Gastrocnemius medialis (tissue), 4 donors: Measurements from ENCODE around the gene EPS8. TPM values are rescaled to one million over a fixed set of nuclear protein-coding genes. Genes with fewer than 3 reads are reported as not detected.
A peak's percentile ranks its signal among the peaks of the same experiment; 100 is the strongest.

Experiments used
- ATAC-seq, 2 donors: fragments of 150-250 bp; one replicate each; pipeline ENCODE4 v1.9.1; 2016
- DNase-seq, 2 donors: peaks; one replicate each; pipeline ENCODE4 v3.0.0-alpha.2; 2019
- H3K27ac ChIP-seq, 4 donors: fragments of 200-600 bp; sonication (generic); 1 replicate in 1 of 4; 2 replicates in 3 of 4; pipeline ENCODE4 v1.5.1; 2016 to 2018; ENCODE audit warnings: mild to moderate bottlenecking in 2 of 4, moderate library complexity in 1 of 4
- H3K27me3 ChIP-seq, 3 donors: fragments of 200-600 bp; sonication (generic) in 2 of 3; 1 replicate in 1 of 3; 2 replicates in 2 of 3; pipeline versions ENCODE4 v1.5.1 to v1.6.0; 2016 to 2019; ENCODE audit warnings: mild to moderate bottlenecking in 1 of 3, moderate library complexity in 1 of 3
- H3K36me3 ChIP-seq, 2 donors: fragments of 200-600 bp; sonication (generic) in 1 of 2; one replicate each; pipeline ENCODE4 v1.5.1; 2017 to 2018
- H3K4me1 ChIP-seq, 2 donors: fragments of 200-600 bp; sonication (generic) in 1 of 2; one replicate each; pipeline ENCODE4 v1.5.1; 2016 to 2017; ENCODE audit warnings: mild to moderate bottlenecking in 2 of 2
- H3K4me3 ChIP-seq, 4 donors: fragments of 200-600 bp; sonication (generic) in 3 of 4; 1 replicate in 1 of 4; 2 replicates in 3 of 4; pipeline ENCODE4 v1.5.1; 2016 to 2019; ENCODE audit warnings: mild to moderate bottlenecking in 2 of 4
- H3K9me3 ChIP-seq, 3 donors: fragments of 200-600 bp; sonication (generic) in 2 of 3; 1 replicate in 1 of 3; 2 replicates in 2 of 3; pipeline ENCODE4 v1.5.1; 2016 to 2019
- CTCF ChIP-seq, 5 experiments: fragments of 450-650 bp in 3 of 5; fragments of 200-600 bp in 2 of 5; sonication (generic) in 2 of 5; IDR thresholded peaks in 4 of 5; conservative IDR thresholded peaks in 1 of 5; 1 replicate in 4 of 5; 2 replicates in 1 of 5; pipeline ENCODE4 v1.5.1; 2016 to 2019; ENCODE audit warnings: antibody characterized with exemption in 5 of 5, mild to moderate bottlenecking in 3 of 5, moderate library complexity in 3 of 5
- POLR2A ChIP-seq, 2 donors: fragments of 450-650 bp; IDR thresholded peaks; one replicate each; pipeline ENCODE4 v1.6.1; 2017; ENCODE audit warnings: antibody characterized with exemption in 2 of 2, mild to moderate bottlenecking in 2 of 2, moderate library complexity in 2 of 2
- in situ Hi-C, 4 donors: fragments of 200-750 bp; cut with MboI; loops; one replicate each; pipeline versions ENCODE4 v1.15.0 to v1.8.0; 2017; ENCODE audit warnings: low sequenced_read_pairs in 4 of 4
- intact Hi-C: fragments of 100-400 bp; cut with DNase I; formaldehyde crosslinking; loops from one replicate; pipeline ENCODE4 v1.15.1; 2023; ENCODE audit warnings: low total_unique reads
- total RNA-seq, 4 donors: library from RNA; depleted of rRNA; stranded (reverse); fragments of >200 nt; gene quantifications; one replicate each; pipeline versions ENCODE4 v1.1.0 to v1.2.3, GENCODE V29; 2016

EPS8 gene
- total RNA-seq, 4 donors from 2014 or later: 26.8 to 48.4 (median 32.0) TPM

- TF ChIP-seq POLR2A (IDR thresholded peaks at IDR 0.05) (no peak), CTCF (IDR thresholded peaks at IDR 0.05 in 4 of 5, conservative IDR thresholded peaks at IDR 0.05 in 1 of 5) (no peak)
- peaks cover 0 to 4% of the 10 kb centered on the region in 2 donors for H3K4me1 ChIP-seq
- H3K36me3 ChIP-seq: no peaks in the 10 kb centered on the region
- intact Hi-C loops: no loop called here
- H3K27ac ChIP-seq: peak overlapping the region; percentile 16 to 44 (median 26)
- in situ Hi-C loops: no loop called here
- no peak overlapping the region for H3K4me3 ChIP-seq
- H3K9me3 ChIP-seq: no peaks in the 10 kb centered on the region
- no peak for ATAC-seq
- no peaks in the 10 kb centered on the region for H3K27me3 ChIP-seq
- DNase-seq: no peak
These were observed 41.4 kb upstream of the EPS8 start for GRCh38 chr12:15830538-15830937.

GRCh38 chr12:15829949-15830348 is 40.8 kb upstream of the EPS8 start:
- H3K27me3 ChIP-seq: no peaks in the 10 kb centered on the region
- no peak for DNase-seq
- peaks cover 0 to 4% of the 10 kb centered on the region in 2 donors for H3K4me1 ChIP-seq
- intact Hi-C loops (no loop called here), in situ Hi-C loops (no loop called here)
- H3K36me3 ChIP-seq: no peaks in the 10 kb centered on the region
- H3K4me3 ChIP-seq: no peak overlapping the region
- peak overlapping the region; percentile 16 to 44 (median 26) for H3K27ac ChIP-seq
- no peaks in the 10 kb centered on the region for H3K9me3 ChIP-seq
- TF ChIP-seq POLR2A (IDR thresholded peaks at IDR 0.05): no peak
- no peak for TF ChIP-seq CTCF (IDR thresholded peaks at IDR 0.05 in 4 of 5, conservative IDR thresholded peaks at IDR 0.05 in 1 of 5)
- ATAC-seq: no peak

GRCh38 chr12:15829255-15829654 is 40.1 kb upstream of the EPS8 start:
- no peaks in the 10 kb centered on the region for H3K36me3 ChIP-seq
- in situ Hi-C loops (no loop called here), intact Hi-C loops (no loop called here)
- H3K9me3 ChIP-seq: no peaks in the 10 kb centered on the region
- H3K4me3 ChIP-seq: no peak overlapping the region
- no peak for TF ChIP-seq CTCF (IDR thresholded peaks at IDR 0.05 in 4 of 5, conservative IDR thresholded peaks at IDR 0.05 in 1 of 5)
- no peak for TF ChIP-seq POLR2A (IDR thresholded peaks at IDR 0.05)
- no peak overlapping the region for H3K27ac ChIP-seq
- DNase-seq: no peak
- H3K27me3 ChIP-seq: no peaks in the 10 kb centered on the region
- ATAC-seq: no peak
- H3K4me1 ChIP-seq: peaks cover 0 to 4% of the 10 kb centered on the region in 2 donors

- no peak overlapping the region for H3K27ac ChIP-seq
- no peak overlapping the region for H3K4me3 ChIP-seq
- ATAC-seq (no peak), DNase-seq (no peak)
- H3K4me1 ChIP-seq: peaks cover 0 to 4% of the 10 kb centered on the region in 2 donors
- no peaks in the 10 kb centered on the region for H3K9me3 ChIP-seq
- no peak for TF ChIP-seq CTCF (IDR thresholded peaks at IDR 0.05 in 4 of 5, conservative IDR thresholded peaks at IDR 0.05 in 1 of 5)
- TF ChIP-seq POLR2A (IDR thresholded peaks at IDR 0.05): no peak
- in situ Hi-C loops (no loop called here), intact Hi-C loops (no loop called here)
- H3K36me3 ChIP-seq: no peaks in the 10 kb centered on the region
- H3K27me3 ChIP-seq: no peaks in the 10 kb centered on the region
These were observed 37.9 kb upstream of the EPS8 start for GRCh38 chr12:15827136-15827535.

GRCh38 chr12:15824516-15824915 is 35.3 kb upstream of the EPS8 start:
- Histone ChIP-seq H3K27me3 (no peaks in the 10 kb centered on the region), H3K36me3 (no peaks in the 10 kb centered on the region), H3K4me1 (no peaks in the 10 kb centered on the region), H3K4me3 (no peak overlapping the region), H3K9me3 (no peaks in the 10 kb centered on the region), H3K27ac (no peak overlapping the region)
- no peak for ATAC-seq
- in situ Hi-C loops (no loop called here), intact Hi-C loops (no loop called here)
- TF ChIP-seq CTCF (IDR thresholded peaks at IDR 0.05 in 4 of 5, conservative IDR thresholded peaks at IDR 0.05 in 1 of 5) (no peak), POLR2A (IDR thresholded peaks at IDR 0.05) (no peak)
- no peak for DNase-seq
